ENCODE measurements around the gene STKLD1.
A peak's percentile ranks its signal among the peaks of the same experiment; 100 is the strongest.
"Not testable (repeated sequence)": the region's sequence is repeated elsewhere in the genome, so short reads cannot be mapped to it uniquely, and the experiment has no call there.

STKLD1 gene

DNA sequence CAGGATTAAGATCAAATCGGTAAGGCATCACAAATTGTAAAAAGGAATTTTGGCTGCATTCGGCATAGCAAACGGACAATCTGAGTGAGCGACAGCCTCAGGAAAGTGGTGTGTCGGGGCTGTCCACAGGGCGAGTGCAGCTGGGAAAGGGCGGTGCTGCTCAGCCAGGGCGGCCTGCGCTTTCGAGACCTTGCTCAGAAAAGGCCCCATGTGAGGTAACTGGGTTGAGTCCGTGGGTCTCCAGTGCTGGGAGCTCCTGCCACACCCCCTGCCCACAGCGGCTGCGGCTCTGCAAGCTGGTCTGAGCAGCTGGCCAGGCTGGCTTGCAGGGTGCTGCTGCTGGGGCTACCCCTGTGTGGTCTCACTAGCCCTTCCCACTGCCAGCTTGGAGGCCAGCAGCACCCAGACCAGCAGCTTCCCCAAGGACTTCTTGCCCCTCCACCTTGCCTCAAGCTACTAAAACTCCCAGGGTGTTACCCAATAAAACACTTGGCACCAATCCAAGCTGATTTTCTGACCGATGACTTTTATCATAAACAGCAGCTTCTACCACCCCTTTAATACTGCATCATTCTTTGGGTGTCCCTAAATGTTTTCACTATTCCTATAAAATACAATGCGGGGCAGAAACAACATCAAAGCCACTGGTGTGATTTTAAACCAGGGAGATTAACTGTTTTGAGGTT, 13.7 kb upstream of the STKLD1 start:
- no peak for DNase-seq (ENCODE audit: low spot score)

DNA sequence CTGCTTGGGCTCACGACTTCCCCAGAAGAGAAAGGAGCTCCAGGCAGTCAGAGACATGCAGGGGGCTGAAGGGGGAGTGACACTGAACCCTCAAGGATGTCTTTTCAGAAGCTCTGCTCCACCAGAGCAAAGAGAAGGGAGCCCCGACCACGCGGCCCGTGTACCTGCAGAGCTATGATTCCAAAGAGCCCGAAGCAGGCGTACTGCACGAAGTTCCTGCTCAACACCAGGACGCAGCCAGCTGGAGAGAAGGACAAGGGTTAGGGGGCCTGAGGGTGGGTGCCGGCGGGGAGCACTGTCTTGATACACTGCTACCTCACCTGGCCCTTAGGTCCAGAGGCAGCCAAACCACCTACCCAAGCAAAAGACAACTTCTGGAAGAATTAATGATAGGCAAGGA, 9.7 kb upstream of the STKLD1 start:
- DNase-seq (ENCODE audit: low spot score) = no peak

DNA sequence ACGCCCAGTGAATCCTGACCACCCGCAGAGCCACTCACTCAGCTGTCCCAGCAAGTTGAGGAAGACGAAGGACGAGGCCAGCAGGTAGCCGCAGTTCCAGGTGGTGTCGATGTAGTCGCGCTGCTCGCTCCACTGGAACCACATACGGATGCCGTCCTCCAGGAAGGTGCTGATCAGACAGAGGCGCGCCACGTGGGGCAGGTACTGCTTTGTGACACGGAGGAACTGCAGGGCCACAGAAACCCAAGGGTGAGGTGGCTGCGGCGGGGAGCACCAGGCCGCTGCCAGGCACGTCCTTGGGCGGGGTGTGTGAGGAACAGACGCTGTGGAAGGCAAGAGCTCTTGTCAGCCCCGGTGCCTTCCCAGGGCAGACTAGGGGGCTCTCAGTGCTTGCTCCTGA, 8.9 kb upstream of the STKLD1 start:
- no peak for DNase-seq (ENCODE audit: low spot score)

DNA sequence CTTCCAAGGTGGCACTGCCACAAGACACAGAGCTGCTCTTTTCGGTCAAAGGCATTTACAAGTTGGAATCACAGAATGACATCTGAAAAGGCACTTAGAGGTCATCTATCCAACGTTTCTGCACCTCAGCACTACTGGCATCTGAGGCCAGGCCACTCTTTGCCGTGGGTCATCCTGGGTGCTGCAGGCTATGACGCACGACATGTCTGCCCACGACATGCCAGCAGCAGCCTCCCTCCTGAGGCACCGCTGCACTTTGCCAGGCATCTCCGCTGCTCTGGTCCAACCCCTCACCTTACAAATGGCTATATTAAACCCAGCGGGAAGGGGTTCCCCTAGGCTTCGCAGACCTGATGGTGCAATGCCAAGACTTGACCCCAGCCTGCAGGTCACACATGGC, 8.4 kb upstream of the STKLD1 start:
- DNase-seq (ENCODE audit: low spot score) = no peak

DNA sequence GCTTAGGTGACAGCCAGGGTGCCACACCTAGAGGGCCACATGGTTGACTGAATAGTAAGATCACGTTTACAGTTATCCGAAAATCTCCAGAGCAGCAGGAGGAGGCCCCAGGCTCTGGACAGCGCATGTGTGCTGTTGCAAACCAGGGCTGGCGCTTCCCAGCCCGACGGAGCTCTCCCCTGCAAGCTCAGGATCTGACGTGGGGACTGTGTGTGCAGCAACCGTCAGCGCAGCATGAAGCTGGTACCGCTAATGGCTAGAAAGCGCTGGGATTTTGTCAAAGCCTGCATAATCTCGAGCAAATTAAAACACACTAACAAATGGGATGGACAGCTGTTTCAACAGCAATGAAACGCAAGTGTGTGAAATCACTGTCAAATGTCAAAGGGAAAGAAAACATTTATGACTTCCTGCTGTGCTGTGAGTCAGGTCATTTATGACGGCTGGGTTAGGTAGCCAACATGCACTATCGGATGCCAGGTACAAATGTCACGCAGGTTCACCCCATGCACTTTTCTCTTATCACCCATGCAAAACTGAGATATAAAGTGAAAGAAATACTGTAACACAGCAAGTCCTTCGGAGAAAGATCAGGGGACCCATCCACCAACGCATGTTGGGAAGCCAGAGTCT, 7.8 kb upstream of the STKLD1 start:
- DNase-seq (ENCODE audit: low spot score) = no peak

DNA sequence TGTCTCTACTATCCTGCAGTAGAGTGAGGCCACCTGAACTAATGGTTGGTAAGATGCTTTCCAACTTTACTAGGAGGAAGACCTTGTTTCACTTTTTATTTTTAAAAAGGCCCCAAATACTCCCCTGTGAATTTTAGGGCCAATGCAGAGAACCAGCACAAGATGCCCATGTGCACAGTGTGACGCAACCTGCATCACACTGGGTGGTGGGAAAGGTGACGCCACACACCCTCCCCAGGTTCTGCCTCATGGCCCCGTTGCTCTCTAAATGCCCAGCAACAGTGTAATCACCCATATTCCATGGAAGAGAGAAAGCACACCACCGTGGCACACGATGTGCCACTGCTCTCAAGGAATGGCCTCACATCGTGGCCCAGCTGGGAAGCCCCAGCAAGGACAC, 6.7 kb upstream of the STKLD1 start:
- no peak for DNase-seq (ENCODE audit: low spot score)

DNA sequence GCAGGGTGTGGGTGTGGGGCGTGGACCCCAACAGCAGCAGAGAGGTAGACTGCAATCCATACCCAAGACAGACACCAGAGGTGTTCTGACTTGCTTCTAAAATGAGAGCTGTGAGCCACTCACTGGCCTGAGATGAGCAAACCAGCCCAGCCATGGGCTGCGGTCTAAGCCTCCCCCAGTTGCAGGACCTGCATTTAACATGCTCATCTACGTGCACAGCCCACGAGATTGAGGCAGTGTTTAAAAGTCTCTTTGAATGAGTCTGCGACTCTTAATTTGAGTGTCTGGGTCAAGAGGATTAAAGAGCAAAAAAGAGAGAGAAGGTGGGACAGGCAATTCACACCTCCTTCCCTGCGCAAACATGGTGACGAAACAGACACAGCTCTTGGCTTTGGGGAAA, 6.2 kb upstream of the STKLD1 start:
- DNase-seq (ENCODE audit: low spot score) = no peak

DNA sequence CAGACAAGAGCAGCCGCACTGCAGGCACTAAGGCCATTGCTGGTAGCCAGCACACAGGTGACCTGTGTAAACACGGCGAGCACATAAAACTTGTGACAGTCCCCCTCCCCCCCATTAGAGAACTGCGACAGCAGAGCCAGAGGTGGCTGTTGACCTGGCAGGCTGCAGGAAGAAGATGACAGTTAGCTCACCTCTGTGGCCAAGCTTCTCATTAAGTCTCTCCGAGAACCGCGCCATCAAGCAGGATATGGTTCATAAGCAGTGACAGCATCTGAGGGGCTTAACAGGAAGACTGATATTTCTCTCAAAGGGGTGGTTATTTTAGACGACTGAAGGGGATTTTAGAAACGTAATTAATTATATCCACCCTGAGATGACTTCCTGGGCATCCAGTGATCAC, 5.5 kb upstream of the STKLD1 start:
- no peak for DNase-seq (ENCODE audit: low spot score)

DNA sequence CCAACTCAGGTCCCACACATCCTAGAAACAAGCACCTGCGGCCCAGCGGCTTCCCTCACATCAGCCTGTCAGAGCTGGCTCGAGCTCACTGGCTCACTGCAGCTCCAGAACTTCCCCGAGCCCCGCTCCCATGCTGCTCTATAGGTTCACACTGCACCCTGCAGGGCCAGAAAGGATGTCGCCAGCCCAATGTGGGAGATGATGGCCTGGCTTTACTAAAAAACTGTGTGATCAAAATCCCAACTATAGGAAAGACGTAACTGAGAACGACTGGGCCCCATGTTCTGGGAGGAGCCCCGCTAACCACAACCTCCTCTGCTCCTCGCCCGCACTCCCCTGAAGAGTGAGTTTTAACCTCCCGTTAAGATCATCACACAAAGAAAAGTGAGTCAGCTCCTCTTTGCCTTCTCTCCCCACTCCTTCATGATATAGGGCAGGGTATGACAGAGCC, 4.9 kb upstream of the STKLD1 start:
- DNase-seq (ENCODE audit: low spot score) = no peak

DNA sequence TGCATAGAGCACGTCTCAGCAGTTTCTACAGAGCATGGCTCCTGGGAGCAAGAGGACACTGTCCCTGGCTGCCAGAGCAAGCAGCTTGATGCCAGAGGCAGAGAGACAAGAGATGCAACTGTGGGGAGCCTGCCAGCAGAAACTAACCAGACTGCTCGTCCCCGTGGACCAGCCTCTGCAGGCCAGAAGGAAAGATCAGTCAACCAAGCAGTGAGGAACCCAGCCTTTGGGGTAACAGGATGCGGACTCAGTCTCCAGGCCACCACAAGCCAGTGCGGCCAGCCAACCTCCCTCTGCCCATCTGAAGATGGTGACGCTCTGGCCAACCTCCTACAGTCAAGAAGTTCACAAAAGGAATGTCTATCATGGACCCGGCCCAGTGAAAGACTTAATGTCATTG, 4.0 kb upstream of the STKLD1 start:
- DNase-seq (ENCODE audit: low spot score) = no peak

DNA sequence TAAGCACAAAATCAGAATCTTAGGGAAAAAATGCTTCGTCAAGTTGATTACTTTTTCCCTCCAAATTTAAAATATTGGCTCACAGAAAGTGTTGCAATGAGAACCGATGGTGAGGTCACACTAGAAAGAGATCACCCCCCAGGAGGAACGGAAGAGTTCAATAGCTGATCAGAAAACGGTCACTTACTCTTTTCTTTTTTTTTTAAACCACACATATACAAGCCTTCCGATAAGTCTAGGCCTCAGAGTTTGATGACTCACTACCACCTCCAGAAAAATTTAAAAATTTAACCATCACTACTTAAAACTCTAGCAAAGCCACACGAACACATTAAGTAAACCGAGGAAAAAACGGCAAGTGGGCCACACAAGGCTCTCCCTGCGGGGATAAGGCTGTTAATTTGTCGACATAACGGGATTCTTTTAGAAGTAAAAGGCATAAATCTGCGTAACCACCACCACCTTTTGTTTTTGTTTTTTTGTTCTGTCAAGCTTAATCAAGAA, 1.5 kb upstream of the STKLD1 start:
- no peak for DNase-seq (ENCODE audit: low spot score)

DNA sequence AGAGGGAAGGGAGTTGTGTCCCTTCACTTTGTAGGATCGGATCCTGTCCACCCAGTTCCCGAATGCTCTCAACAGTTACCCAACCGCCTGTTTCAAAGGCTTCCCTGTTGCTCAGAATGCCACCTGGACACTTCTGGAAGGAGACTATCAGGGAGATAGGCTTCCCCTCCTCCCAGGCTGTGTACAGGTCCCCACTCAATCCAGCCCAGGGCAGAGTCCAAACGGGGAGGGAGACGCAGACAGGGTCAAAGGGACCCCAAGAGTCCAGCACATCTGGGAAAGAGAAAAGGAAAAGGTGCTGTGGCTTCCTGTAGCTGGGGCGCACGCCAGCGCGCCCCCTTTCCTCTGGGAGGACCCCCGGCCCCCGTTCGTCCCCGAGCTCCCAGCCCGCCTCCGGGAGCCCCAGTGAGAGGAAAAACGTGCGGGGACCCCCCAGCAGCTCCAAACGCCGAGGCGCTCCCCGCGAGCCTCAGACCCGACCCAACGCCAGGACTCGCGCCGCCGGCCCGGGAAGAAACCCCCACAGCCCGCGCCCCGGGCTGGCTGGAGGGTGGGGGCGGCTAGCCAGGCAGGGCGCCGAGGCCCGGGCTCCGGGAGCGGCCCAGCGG, 946 bp upstream of the STKLD1 start:
- peak; percentile 47 for DNase-seq (ENCODE audit: low spot score)

DNA sequence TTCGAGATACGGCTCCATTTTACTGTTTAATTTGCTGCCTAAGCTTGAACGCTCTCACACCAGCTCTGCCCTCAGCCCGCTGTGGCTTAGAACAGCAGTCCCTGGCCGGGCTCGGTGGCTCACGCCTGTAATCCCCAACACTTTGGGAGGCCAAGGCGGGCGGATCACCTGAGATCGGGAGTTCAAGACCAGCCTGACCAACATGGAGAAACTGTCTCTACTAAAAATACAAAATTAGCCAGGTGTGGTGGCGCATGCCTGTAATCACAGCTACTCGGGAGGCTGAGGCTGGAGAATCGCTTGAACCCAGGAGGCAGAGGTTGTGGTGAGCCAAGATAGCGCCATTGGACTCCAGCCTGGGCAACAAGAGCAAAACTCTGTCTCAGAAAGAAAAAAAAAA, 1.1 kb downstream of the STKLD1 start:
- DNase-seq (ENCODE audit: low spot score) = not testable (repeated sequence)

DNA sequence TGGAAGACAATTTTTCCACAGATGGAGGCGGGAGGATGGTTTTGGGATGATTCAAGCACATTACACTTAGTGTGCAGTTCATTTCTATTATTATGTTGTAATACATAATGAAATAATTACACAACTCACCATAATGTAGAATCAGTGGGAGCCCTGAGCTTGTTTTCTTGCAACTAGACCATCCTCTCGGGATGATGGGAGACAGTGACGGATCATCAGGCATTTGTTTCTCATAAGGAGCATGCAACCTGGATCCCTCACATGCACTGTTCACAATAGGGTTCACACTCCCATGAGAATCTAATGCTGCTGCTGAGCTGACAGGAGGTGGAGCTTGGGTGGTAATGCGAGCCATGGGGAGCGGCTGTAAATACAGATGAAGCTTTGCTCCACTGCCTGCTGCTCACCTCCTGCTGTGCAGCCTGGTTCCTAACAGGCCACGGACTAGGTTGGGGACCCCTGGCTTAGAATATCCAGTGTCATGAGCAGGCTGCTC, 1.6 kb downstream of the STKLD1 start:
- DNase-seq (ENCODE audit: low spot score) = peak; percentile 40

DNA sequence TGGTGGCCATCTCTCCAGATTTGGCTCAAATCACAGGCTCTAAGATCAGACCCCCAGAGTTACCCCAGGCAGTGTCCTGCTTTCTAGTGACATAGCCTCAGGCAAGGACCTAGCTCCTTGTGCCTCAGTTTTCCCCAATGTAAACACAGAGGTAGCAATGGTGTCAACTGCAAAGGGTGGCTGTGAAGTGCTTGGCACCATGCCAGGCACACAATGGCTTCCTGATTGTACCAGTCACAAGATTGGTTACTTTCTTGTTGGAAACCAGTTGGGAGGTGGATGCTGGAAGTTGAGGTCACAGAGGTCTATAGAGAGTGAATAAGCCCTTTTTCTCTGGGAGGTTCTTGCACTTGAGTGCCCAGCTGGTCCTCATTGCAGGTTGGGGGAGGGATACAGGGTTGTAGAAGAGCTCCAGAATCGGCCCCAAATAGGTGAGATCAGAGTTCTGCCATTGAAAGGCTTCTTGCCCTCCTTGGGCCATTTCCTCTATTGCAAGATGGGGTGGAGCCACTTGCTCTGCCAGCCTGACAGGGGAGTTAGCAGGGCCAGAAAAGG, 2.3 kb downstream of the STKLD1 start:
- DNase-seq (ENCODE audit: low spot score) = no peak

DNA sequence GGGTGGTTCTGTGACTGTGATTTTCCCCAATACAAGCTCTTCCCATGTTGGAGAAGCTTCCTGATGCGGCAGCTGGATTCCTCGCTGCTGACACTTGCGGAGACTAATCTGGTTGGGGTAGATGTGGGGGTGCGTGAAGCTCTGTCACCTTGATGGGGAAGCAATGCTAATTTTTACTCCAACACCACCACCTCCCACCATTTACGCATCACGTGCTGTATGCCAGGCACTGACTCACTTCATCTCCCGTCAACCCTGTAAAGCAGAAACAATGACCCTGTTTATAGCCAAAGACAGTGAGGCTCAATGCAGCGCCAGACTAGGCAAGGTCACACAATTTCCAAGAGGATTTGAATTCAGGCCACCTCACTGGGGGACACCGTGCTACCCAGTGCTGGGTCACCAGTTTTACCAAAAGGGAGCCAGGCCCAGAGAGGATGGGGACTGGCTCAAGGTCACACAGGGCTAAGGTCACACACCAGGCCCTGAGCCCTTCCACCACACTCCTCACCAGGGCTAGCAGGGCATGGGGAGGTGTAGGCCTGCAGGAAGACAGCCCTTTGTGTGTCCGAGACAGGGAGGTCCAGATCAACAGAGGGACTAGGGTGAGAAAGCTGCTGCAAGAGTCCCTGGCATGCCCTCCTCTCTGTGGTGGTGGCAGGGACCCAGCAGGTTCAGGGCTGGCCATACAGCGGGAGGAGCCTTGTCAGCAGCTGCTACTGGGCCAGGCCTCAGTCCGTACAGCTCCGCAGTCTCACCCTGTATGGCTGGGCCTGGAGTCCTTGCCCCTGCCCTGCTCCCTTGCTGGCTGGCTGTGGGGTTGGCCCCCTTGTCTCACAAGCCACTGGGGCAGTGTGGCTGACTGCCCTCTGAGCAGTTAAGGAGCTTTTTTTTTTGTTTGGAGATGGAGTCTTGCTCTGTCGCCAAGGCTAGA, 3.3 kb downstream of the STKLD1 start:
- no peak for DNase-seq (ENCODE audit: low spot score)

DNA sequence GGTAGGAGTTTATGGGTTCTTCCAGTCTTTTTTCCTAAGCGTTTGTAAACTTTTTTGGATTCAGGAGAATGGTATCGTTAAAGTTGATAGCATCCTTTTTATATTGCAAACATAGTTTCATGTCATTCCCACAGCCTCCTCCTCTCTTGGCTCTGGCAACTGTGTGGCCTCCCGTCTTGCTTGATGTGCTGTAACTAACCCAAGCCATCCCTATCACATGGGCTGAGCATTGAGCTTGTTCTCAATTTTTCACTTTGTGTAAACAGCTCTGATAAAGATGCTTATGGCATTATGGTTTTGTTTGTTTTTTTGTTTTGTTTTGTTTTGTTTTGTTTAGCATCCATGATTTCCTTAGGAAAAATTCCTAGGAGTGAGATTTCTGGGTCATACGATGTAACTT, 4.6 kb downstream of the STKLD1 start:
- DNase-seq (ENCODE audit: low spot score) = no peak

DNA sequence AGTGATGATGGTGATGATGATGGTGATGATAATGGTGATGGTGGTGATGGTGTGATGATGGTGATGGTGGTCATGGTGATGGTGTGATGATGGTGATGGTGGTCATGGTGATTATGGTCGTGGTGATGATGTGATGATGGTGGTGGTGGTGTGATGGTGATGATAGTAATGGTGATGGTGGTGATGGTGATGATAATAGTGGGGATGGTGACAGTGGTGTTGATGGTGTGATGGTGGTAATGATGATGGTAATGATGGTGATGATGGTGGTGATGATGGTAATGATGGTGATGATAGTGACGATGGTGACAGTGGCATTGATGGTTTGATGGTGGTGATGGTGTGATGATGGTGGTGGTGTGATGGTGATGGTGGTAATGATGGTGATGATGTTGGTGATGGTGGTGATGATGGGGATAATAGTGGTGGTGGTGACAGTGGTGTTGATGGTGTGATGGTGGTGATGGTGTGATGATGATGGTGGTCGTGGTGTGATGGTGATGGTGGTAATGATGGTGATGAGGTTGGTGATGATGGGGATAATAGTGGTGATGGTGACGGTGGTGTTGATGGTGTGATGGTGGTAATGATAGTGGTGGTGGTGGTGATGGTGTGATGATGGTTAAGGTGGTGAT, 6.5 kb downstream of the STKLD1 start:
- DNase-seq (ENCODE audit: low spot score) = no peak

DNA sequence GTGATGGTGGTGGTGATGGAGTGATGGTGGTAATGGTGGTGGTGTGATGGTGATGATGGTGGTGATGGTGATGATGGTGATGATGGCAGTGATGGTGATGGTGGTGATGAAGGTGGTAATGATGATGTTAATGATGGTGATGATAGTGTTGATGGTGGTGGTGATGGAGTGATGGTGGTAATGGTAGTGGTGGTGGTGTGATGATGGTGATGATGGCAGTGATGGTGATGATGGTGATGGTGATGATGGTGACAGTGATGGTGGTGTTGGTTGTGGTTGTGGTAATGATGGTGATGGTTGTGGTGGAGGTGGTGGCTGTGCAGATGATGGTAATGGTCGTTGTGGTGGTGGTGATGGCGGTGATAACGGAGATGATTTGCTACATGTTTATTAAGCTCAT, 7.3 kb downstream of the STKLD1 start:
- DNase-seq (ENCODE audit: low spot score) = no peak

DNA sequence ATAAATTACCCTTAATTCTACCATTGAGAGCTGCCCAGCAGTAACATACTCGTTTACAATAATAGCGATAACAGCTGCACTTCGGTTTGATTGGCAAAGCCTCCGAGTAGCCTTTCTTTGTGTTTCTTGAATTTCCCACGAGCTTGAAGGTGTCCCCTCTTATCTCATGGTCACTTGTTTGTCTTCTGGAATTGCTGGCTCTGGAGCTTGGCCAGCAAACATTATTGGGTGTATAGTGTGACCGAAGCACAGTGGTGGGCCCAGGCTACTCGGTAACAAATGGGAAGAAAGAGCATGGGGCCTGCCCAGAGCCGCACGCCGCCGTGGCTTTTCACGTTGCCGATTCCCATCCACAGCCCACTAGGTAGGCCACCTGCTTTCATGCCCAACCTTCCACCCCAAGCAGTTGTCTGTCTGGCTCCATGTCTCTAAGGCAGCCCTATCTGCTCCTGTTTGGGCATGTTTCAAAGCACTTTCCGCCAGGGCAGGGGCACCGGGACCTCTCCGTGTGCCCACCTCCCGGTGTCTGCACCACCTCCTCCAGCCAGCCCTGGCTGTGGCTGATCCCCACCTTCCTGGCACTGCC, 8.7 kb downstream of the STKLD1 start:
- DNase-seq (ENCODE audit: low spot score) = no peak

DNA sequence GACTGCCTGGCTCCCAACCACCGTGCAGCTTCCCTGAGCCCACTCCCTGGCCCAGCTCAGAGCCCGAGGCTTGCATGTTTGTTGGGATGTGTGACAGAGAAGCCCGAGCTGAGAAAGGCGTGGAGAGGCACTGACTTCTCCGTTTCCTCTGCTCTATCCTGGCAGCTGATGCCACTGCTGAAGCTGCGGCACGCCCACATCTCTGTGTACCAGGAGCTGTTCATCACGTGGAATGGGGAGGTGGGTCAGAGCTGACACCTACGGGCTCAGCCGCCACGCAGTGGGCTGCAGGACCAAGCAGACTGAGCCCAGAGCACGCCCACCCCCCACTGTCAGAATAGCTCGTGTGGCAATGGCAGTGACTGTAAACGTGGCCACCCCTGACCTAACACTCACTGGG, 9.3 kb downstream of the STKLD1 start:
- DNase-seq (ENCODE audit: low spot score) = no peak

Measured in NAMALWA (cell line).